HG03469 (cell line): ENCODE measurements around the gene ACACA.
"Not testable (repeated sequence)": the region's sequence is repeated elsewhere in the genome, so short reads cannot be mapped to it uniquely, and the experiment has no call there.

Experiments used
- ATAC-seq: cut with Tn5 transposase; IDR thresholded peaks from one replicate; pipeline ENCODE4 v1.9.1; 2021; ENCODE audit warnings: mild to moderate bottlenecking, moderate library complexity, moderate number of reproducible peaks; ENCODE audit not compliant: unreplicated experiment

ACACA gene

GRCh38 chr17:37406635-37407461 is at the start of gene ACACA, which contains the start of gene TADA2A:
ACACA (minus strand) TSS chr17:37406836; CDS start chr17:37406299, 537 bp downstream.
TADA2A (plus strand) TSS chr17:37406886; CDS start chr17:37411366, 4,480 bp downstream.
- ATAC-seq = peak; percentile 74

- no peak for ATAC-seq
Measured at GRCh38 chr17:37450112-37450511, 43.5 kb upstream of the ACACA start.

GRCh38 chr17:37447641-37448040 is 41.0 kb upstream of the ACACA start:
- ATAC-seq = no peak

- no peak for ATAC-seq
Measured at GRCh38 chr17:37446027-37446426, 39.4 kb upstream of the ACACA start.

DNA sequence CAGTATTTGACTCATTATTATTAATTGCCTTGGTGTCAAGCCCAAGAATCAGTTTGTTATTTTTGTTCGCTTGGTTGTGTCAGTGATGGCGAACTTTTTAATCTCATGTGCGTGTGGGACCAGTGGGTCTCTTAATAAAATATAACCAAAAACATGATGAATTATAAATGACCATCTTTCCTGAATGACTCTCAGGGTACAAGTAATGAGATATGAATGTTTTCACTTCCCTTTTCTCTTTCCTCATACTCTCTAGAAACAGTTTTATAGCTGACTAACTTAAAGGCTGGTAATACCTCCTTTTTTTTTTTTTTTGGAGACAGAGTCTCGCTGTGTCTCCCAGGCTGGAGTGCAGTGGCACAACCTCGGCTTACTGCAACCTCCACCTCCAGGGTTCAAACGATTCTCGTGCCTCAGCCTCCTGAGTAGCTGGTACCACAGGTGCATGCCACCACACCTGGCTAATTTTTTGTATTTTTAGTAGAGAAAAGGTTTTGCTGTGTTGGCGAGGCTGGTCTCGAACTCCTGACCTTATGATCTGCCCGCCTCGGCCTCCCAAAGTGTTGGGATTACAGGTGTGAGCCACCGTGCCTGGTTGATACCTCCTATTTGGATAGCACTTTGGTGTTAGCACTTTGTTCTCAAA is 34.9 kb upstream of the ACACA start:
- not testable (repeated sequence) for ATAC-seq

DNA sequence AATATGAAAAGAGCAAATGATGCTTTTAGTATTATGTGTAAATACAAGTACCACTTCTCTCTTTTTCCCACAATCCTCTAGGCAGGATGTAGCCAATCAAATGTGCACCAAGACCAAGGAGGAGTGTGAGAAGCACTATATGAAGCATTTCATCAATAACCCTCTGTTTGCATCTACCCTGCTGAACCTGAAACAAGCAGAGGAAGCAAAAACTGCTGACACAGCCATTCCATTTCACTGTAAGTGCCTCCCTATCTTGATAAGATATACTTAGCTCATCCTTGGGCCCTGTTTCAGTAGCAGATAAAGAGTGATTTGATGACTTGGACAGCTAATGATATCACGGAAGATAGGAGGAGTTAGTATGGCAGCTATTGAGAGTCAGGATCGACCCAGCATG is 33.8 kb upstream of the ACACA start:
- ATAC-seq = no peak

DNA sequence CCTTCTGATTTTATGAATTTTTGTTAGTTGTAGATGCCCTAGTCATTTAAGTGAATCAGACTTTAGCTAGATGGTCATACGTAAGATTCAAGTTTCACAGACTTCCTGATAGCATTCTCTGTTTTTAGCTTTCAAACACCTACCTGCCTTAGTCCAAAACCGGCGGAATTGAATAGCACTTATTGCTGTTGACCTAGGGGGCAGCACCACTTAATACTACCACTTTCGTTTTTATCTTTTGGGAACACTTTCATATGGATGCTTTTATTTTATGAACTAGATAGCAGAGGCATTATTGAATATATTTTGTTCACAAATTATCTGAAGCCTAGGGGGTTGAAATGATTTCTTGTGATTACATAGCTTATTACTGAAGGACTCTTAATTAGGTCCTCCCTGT is 31.5 kb upstream of the ACACA start:
- no peak for ATAC-seq

GRCh38 chr17:37432671-37433070 is 26.0 kb upstream of the ACACA start:
- ATAC-seq = no peak

DNA sequence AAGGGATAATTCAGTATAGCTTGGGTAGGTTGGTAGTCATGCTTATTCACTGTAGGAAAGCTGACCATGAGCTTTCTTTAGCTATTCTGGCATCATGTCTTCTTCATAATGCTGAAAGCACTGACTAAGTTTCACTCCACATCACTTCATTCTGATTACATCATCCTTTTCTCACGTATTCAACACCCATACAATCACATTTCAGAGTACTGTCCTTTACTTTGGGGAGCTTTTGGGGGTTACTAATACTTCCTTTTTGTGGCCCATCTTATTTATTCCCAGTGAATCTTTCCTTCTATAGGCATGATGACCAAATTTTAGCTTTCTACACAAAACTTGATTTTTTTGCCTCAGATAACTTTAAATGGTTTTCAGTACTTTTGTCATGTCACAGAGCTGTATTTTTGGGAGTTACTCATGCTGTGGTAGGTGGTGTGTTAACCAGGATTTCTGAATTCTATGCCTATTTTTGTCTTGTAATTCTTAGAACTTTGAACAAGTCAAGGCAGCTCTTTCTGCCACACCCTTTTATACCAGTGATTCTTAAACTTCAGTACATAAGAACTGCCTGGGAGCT is 23.5 kb upstream of the ACACA start:
- no peak for ATAC-seq

- ATAC-seq = no peak
Measured at GRCh38 chr17:37429453-37429852, 22.8 kb upstream of the ACACA start.

DNA sequence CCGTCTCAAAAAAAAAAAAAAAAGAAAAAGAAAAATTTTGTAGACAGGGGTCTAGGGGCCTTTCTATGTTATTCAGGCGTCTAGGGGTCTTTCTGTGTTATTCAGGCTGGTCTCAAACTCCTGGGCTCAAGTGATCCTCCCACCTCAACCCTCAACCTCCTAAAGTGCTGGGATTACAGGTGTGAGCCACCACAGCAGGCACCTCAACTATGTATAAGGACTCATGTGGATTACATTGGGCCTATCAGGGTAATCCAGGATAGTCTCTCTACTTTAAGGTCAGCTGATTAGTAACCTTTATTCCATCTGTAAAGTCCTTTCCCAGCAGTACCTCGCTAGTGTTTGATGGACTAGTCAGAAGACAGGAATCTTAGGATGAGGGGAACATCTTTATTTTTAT is 22.4 kb upstream of the ACACA start:
- no peak for ATAC-seq

- ATAC-seq = no peak
Measured at GRCh38 chr17:37425268-37425667, 18.6 kb upstream of the ACACA start.

- ATAC-seq = no peak
Measured at GRCh38 chr17:37422971-37423625, 16.5 kb upstream of the ACACA start.

DNA sequence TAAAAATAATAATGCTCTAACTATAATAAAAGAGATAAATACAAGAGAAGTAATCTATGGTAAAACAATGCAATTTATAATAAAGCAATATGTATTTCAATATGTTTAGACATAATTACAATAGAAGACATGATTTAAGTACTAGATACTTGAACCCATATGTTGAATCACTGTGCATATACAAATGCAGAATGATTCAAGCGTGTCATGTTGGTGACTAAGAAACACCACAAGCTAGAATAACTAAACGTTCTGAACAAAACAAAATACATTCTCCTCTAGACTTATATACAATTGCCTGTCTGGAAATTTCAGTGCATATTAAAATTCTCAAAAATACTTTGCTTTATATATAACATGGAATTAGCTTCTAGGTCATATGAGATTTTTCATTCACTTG is 11.2 kb upstream of the ACACA start:
- ATAC-seq = no peak

DNA sequence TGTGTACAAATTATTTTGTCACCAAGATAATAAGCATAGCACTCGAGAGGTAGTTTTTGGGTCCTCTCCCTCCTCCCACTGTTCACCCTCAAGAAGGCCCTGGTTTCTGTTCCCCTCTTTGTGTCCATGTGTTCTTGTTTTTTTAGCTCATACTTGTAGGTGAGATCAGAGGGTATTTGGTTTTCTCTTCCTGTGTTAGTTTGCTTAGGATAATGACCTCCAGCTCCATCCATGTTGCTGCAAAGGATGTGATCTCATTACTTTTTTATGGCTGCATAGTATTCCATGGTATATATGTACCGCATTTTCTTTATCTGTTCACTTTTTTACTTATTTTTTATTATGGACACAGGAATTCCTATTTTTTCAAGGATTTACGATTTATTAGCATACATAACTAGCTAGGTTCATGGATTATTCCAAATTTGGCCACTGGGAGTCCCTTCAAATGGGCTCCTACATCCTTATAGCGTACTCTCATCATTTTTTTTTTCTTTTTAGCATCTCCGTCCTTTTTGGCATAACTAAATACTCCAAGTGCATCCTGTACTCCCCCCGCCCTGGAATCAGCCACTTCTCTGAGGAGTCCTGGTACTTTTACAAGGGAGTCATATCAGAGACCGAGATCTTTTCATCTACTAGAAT is 7.4 kb upstream of the ACACA start:
- ATAC-seq = no peak

DNA sequence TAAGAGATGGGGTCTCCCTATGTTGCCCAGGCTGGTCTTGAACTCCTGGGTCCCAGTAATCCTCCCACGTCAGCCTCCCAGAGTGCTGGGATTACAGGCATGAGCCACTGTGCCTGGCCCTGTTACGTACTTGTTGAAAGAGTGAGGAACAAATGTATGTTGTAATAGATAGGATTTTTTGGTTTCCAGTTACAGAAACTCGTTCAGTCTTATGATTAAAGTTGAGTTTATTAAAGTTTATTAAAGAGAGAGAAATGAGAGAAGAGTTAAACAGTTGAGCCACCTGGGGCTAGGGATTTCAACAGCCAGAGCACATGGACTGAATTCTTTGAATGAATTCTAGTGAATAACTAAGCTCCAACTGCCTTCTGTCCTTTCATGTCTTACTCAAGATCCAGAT is 3.7 kb upstream of the ACACA start:
- no peak for ATAC-seq

GRCh38 chr17:37408145-37408479 is 1.5 kb upstream of the ACACA start:
- ATAC-seq = not testable (repeated sequence)

DNA sequence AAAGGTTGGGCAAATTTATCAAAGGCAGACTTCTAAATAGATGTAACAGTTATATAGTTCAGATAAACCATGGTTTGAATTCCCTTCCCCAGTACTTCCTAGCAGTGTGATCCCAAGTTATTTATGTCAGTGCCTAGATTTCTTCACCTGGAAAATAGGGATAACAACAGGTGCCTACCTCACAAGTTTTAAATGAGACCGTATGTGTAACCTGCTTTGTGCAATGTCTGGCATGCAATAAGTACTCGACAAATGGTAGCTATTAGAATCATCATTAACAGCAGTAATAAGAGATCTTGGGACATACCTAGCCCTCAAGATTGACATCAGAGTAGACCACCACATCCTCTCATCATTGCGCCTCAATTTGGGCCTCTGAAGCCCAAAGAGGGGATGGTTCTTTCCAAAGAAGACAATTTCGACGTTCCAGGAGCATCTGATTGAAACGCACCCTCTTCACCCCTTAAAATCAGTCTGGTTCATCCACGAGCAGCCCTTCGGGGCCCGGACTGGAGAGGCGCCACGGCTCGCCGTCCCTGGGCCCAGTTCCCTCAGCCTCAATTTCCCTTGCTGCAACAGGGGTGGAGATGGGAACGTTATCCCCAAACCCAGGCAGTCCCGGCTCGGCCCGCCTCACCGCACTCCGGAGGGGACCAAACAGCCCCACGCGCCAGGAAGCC is 541 bp downstream of the ACACA start:
- no peak for ATAC-seq

DNA sequence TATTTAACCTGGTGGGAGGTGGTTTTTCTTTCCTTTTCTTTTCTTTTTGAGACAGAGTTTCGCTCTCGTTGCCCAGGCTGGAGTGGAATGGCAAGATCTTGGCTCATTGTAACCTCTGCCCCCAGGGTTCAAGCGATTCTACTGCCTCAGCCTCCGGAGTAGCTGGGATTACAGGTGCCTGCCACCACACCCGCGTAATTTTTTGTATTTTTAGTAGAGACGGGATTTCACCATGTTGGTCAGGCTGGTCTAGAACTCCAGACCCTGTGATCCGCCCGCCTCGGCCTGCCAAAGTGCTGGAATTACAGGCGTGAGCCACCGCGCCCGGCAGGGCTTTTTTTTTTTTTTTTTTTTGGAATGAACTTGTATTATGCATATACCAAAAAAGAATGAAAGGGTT is 1.1 kb downstream of the ACACA start:
- not testable (repeated sequence) for ATAC-seq

GRCh38 chr17:37400505-37400904 is 6.1 kb downstream of the ACACA start:
- no peak for ATAC-seq
